Heart right ventricle (tissue), 16 donors: Measurements from ENCODE around the gene SEMA3G. TPM values are rescaled to one million over a fixed set of nuclear protein-coding genes. Genes with fewer than 3 reads are reported as not detected.

ENCODE experiments used
- ATAC-seq, 8 donors: fragments of 200-7000 bp; cut with Tn5 transposase; one replicate each; pipeline ENCODE4 v1.9.1; 2020; ENCODE audit warnings: mild to moderate bottlenecking in 8 of 8, moderate library complexity in 8 of 8, moderate number of reproducible peaks in 1 of 8
- DNase-seq, 2 donors: peaks; one replicate each; pipeline ENCODE4 v3.0.0-alpha.2; 2020
- H3K27ac ChIP-seq, 10 donors: fragments of 200-600 bp; sonication (generic) in 2 of 10; one replicate each; pipeline versions ENCODE4 v1.5.0 to v1.8.0; 2020 to 2022; ENCODE audit warnings: mild to moderate bottlenecking in 3 of 10
- H3K27me3 ChIP-seq, 7 donors: fragments of 200-600 bp; one replicate each; pipeline ENCODE4 v1.8.0; 2021 to 2022; ENCODE audit warnings: mild to moderate bottlenecking in 2 of 7
- H3K36me3 ChIP-seq, 9 donors: fragments of 200-600 bp; sonication (generic) in 1 of 9; one replicate each; pipeline versions ENCODE4 v1.5.0 to v1.8.0; 2020 to 2022; ENCODE audit warnings: mild to moderate bottlenecking in 2 of 9
- H3K4me1 ChIP-seq, 9 donors: fragments of 200-600 bp; sonication (generic) in 1 of 9; one replicate each; pipeline versions ENCODE4 v1.5.0 to v1.8.0; 2020 to 2022; ENCODE audit warnings: mild to moderate bottlenecking in 4 of 9
- H3K4me3 ChIP-seq, 10 donors: fragments of 200-600 bp; sonication (generic) in 2 of 10; one replicate each; pipeline versions ENCODE4 v1.5.0 to v1.8.0; 2020 to 2022; ENCODE audit warnings: mild to moderate bottlenecking in 7 of 10, moderate library complexity in 2 of 10
- H3K9me3 ChIP-seq, 11 donors: fragments of 200-600 bp in 10 of 11; sonication (generic) in 2 of 11; one replicate each; pipeline versions ENCODE4 v1.5.0 to v1.8.0; 2013 to 2022; ENCODE audit warnings: mild to moderate bottlenecking in 2 of 11, control low read depth in 1 of 11, moderate library complexity in 1 of 11
- WGBS, 2 donors: extraction: QIAGEN DNeasy Blood & Tissue Kit; methylation state at CpG; one replicate each; pipeline ENCODE4 v1.1.7; 2013; ENCODE audit warnings: inconsistent platforms in 1 of 2; 5-methylcytosine and 5-hydroxymethylcytosine counted together
- intact Hi-C, 10 donors: fragments of 100-400 bp; cut with DNase I; formaldehyde crosslinking; loops; one replicate each; pipeline versions ENCODE4 v1.11.1 to v1.14.2; 2022
- polyA plus RNA-seq, 2 donors: library from polyadenylated mRNA; stranded (reverse); fragments of 200-250 nt; gene quantifications; one replicate each; pipeline ENCODE4 v1.2.3, GENCODE V29; 2013
- total RNA-seq, 10 donors: library from RNA; stranded (reverse); fragmentation: NEBNext Ultra II Directional in 3 of 10; extraction: Animal tissue kit (Norgen Biotek cat#: 25700) in 3 of 10; gene quantifications; one replicate each; pipeline versions ENCODE4 v1.2.1 to v1.2.4, GENCODE V29; 2021 to 2023
- TF ChIP-seq, protein P1 (sequence below), 9 donors: fragments of 200-600 bp; sonication (generic) in 2 of 9; IDR thresholded peaks; one replicate each; pipeline versions ENCODE4 v1.5.0 to v1.8.0; 2021 to 2022; ENCODE audit warnings: antibody characterized with exemption in 9 of 9, mild to moderate bottlenecking in 5 of 9, moderate library complexity in 1 of 9
- donor health status: Arrhythmogenic right ventricular cardiomyopathy.
- donor health status: ischemic (EF 13 %, LVEDD 7.1; RV severe dilation, severe dysfunction).
- donor health status: healthy with polysubstance abuse.
- donor health status: DM: no; HTN: yes; CAD: no.
- donor health status: DM: no; HTN: no; CAD: no.
- donor health status: ischemic (EF 25% LVEDD 6.9; RV normal size, moderate dysfunction).
- donor health status: ischemic (EF 25% LVEDD 5.7; RV mildly dilated, moderate dysfunction).
- donor health status: healthy.
- donor health status: DM: yes; HTN: yes; CAD: no.
- donor health status: Ischemic cardiomyopathy.
- donor health status: ischemic (EF 35%, LVEDD 5.7; RV mildly dilated, moderate dysfunction).
- donor health status: nonischemic (EF 11% LVEDD 7.7; RV severe dilation, severe dysfunction).
- donor health status: DM: yes; HTN: yes; CAD: no.
- donor health status: PGD.
- donor health status: ischemic (EF 29% LVEDD 5.4; RV normal size, mild dysfunction).
- donor health status: nonischemic (EF 23%, LVEDD 6.1; RV moderate dilation, normal function).

The SEMA3G gene
- total and polyA plus RNA-seq, 12 donors, result 8.3 to 17.8 (median 15.0) TPM

DNA sequence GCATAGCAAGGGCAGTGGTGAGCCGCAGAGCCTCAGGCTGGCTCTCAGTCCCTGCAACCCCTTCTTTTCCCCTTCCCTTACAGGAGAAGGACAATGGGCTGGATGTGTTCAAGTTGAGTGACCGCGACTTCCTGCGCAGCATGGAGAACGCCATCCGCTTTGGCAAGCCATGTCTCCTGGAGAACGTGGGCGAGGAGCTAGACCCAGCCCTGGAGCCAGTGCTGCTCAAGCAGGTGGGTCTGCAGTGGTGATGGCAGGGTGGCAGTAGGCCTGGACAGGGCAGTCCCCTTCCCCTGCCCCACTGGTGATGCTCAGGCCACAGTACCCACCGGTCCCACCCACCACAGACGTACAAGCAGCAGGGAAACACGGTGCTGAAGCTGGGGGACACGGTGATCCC, 53.8 kb downstream of the SEMA3G start:
- H3K4me1 ChIP-seq, result no peaks in the 10 kb centered on the region
- H3K36me3 ChIP-seq, result peaks cover 0 to 73% (median 13%) of the 10 kb centered on the region in 9 donors
- no peaks in the 10 kb centered on the region for H3K27me3 ChIP-seq
- no peak overlapping the region for H3K27ac ChIP-seq
- intact Hi-C loops, result no loop called here
- DNase-seq, result no peak
- H3K9me3 ChIP-seq, result no peaks in the 10 kb centered on the region
- H3K4me3 ChIP-seq, result no peak overlapping the region
- TF ChIP-seq, protein P1, sequence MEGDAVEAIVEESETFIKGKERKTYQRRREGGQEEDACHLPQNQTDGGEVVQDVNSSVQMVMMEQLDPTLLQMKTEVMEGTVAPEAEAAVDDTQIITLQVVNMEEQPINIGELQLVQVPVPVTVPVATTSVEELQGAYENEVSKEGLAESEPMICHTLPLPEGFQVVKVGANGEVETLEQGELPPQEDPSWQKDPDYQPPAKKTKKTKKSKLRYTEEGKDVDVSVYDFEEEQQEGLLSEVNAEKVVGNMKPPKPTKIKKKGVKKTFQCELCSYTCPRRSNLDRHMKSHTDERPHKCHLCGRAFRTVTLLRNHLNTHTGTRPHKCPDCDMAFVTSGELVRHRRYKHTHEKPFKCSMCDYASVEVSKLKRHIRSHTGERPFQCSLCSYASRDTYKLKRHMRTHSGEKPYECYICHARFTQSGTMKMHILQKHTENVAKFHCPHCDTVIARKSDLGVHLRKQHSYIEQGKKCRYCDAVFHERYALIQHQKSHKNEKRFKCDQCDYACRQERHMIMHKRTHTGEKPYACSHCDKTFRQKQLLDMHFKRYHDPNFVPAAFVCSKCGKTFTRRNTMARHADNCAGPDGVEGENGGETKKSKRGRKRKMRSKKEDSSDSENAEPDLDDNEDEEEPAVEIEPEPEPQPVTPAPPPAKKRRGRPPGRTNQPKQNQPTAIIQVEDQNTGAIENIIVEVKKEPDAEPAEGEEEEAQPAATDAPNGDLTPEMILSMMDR (IDR thresholded peaks at IDR 0.05), result no peak
- 96 to 97% methylated on average over 12 of the region's 12 CpGs for WGBS, 2 donors
- ATAC-seq, result no peak

DNA sequence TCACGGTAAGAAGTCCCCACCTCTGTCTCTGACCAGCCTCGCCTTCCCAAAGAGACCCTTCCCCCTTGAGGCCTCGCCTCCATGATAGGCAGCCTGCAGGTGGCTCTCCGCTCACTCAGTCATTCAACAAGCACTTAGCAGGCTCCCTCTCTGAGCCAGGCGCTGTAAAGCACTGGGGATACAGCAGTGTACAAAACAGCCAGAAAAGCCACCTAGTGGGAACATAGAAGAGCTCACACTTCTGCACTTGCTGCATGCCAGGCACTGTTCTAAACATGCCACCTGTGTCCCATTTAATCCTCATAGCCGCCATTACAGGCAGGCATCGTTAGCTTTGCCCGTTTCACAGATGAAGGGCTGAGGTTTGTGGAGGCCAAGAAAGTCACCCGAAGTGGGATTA, 56.0 kb downstream of the SEMA3G start:
- WGBS, 2 donors, result 91 to 96% methylated on average over 9 of the region's 9 CpGs
- Histone ChIP-seq H3K9me3 (no peaks in the 10 kb centered on the region), H3K4me3 (no peak overlapping the region), H3K36me3 (peaks cover 0 to 60% (median 21%) of the 10 kb centered on the region in 9 donors), H3K4me1 (no peaks in the 10 kb centered on the region), H3K27me3 (no peaks in the 10 kb centered on the region), H3K27ac (no peak overlapping the region)
- no peak for DNase-seq
- intact Hi-C loops, result no loop called here
- no peak for ATAC-seq
- TF ChIP-seq, protein P1 (IDR thresholded peaks at IDR 0.05), result no peak

DNA sequence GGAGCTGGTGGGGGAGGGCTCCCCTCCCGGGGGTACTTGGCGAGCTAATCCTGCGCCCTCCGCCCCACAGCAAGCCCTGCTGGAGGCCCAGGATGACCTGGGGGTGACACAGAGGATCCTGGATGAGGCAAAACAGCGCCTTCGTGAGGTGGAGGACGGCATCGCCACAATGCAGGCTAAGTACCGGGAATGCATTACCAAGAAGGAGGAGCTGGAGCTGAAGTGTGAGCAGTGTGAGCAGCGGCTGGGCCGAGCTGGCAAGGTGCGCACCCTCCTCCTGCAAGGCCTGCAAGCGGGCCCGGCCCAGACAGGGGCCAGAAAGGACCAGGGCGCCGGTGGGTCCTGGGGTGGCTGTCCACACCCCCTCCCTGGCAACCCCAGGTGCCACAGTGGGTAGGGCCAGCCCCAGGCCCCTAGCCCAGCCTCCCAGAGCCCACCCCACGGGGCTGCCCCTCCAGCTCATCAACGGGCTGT, 56.5 kb downstream of the SEMA3G start:
- no peak overlapping the region for H3K27ac ChIP-seq
- intact Hi-C loops, result no loop called here
- no peak for ATAC-seq
- no peaks in the 10 kb centered on the region for H3K9me3 ChIP-seq
- H3K27me3 ChIP-seq, result no peaks in the 10 kb centered on the region
- H3K4me1 ChIP-seq, result no peaks in the 10 kb centered on the region
- 81 to 84% methylated on average over 18 of the region's 18 CpGs for WGBS, 2 donors
- no peak overlapping the region for H3K4me3 ChIP-seq
- TF ChIP-seq, protein P1 (IDR thresholded peaks at IDR 0.05), result no peak
- peaks cover 0 to 54% (median 15%) of the 10 kb centered on the region in 9 donors for H3K36me3 ChIP-seq
- no peak for DNase-seq

DNA sequence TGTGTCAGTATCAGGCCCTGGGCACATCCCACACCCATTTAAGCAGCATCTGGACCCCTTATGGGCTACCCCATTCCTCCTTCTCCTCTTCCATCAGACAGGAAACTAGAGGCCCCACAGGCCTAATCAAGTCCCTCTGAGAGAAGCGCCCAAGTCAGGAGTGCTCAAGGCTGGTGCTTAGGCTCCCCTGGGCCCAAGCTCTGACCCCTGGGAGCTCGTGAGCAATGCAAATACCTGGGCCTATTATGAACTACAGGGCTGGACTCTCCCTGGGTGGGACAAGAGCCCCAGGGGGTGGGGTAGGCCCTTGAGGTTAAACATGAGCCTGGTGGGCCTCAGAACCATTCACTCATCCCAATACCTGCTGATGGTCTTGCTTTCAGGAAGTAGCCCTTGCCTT, 57.4 kb downstream of the SEMA3G start:
- Histone ChIP-seq H3K9me3 (no peaks in the 10 kb centered on the region), H3K4me3 (no peak overlapping the region), H3K27ac (no peak overlapping the region), H3K27me3 (no peaks in the 10 kb centered on the region), H3K36me3 (peaks cover 0 to 47% (median 8%) of the 10 kb centered on the region in 9 donors), H3K4me1 (no peaks in the 10 kb centered on the region)
- intact Hi-C loops, result no loop called here
- TF ChIP-seq, protein P1 (IDR thresholded peaks at IDR 0.05), result no peak
- ATAC-seq (no peak), DNase-seq (no peak)
- WGBS, 2 donors, result 96 to 97% methylated on average over 2 of the region's 2 CpGs
